ENCODE measurements around the gene AKIP1. TPM values are rescaled to one million over a fixed set of nuclear protein-coding genes. Genes with fewer than 3 reads are reported as not detected.
"Not testable (repeated sequence)": the region's sequence is repeated elsewhere in the genome, so short reads cannot be mapped to it uniquely, and the experiment has no call there.

Gene AKIP1
- total RNA-seq, 1 donor from 2014 or later, result 15.7 TPM

- H3K27ac Mint-ChIP-seq, result peak overlapping the region; percentile 92
- peak overlapping the region; percentile 91 for H3K4me3 Mint-ChIP-seq (ENCODE audit: low read depth)
- H3K36me3 Mint-ChIP-seq (ENCODE audit: insufficient read depth), result no peaks in the 10 kb centered on the region
- peaks cover 19% of the 10 kb centered on the region for H3K4me1 Mint-ChIP-seq (ENCODE audit: low read depth)
- H3K27me3 Mint-ChIP-seq, result peaks cover 6% of the 10 kb centered on the region
- H3K9me3 Mint-ChIP-seq (ENCODE audit: low read depth), result no peaks in the 10 kb centered on the region
- DNase-seq (ENCODE audit: low spot score, unreplicated experiment), result peak; percentile 38
- TF ChIP-seq CTCF (IDR thresholded peaks at IDR 0.05; ENCODE audit: unreplicated experiment), result no peak
Measured at GRCh38 chr11:8870411-8871170, 40.4 kb upstream of the AKIP1 start.

GRCh38 chr11:8871171-8871775 is 39.7 kb upstream of the AKIP1 start:
- Mint-ChIP-seq H3K4me1 (ENCODE audit: low read depth) (peaks cover 19% of the 10 kb centered on the region), H3K36me3 (ENCODE audit: insufficient read depth) (no peaks in the 10 kb centered on the region), H3K9me3 (ENCODE audit: low read depth) (no peaks in the 10 kb centered on the region), H3K4me3 (ENCODE audit: low read depth) (peak overlapping the region; percentile 82), H3K27ac (peak overlapping the region; percentile 88), H3K27me3 (peaks cover 6% of the 10 kb centered on the region)
- no peak for DNase-seq (ENCODE audit: low spot score, unreplicated experiment)
- no peak for TF ChIP-seq CTCF (IDR thresholded peaks at IDR 0.05; ENCODE audit: unreplicated experiment)

GRCh38 chr11:8871962-8872361 is 39.0 kb upstream of the AKIP1 start:
- H3K4me1 Mint-ChIP-seq (ENCODE audit: low read depth), result peaks cover 19% of the 10 kb centered on the region

GRCh38 chr11:8873741-8874405 is 37.1 kb upstream of the AKIP1 start:
- Mint-ChIP-seq H3K4me1 (ENCODE audit: low read depth) (peaks cover 11% of the 10 kb centered on the region), H3K36me3 (ENCODE audit: insufficient read depth) (no peaks in the 10 kb centered on the region), H3K4me3 (ENCODE audit: low read depth) (no peak overlapping the region), H3K27me3 (peaks cover 6% of the 10 kb centered on the region), H3K9me3 (ENCODE audit: low read depth) (no peaks in the 10 kb centered on the region), H3K27ac (no peak overlapping the region)
- no peak for TF ChIP-seq CTCF (IDR thresholded peaks at IDR 0.05; ENCODE audit: unreplicated experiment)
- no peak for DNase-seq (ENCODE audit: low spot score, unreplicated experiment)

More at GRCh38 chr11:8871962-8872361, 39.0 kb upstream of the AKIP1 start:
- TF ChIP-seq CTCF (IDR thresholded peaks at IDR 0.05; ENCODE audit: unreplicated experiment), result no peak
- Mint-ChIP-seq H3K27ac (peak overlapping the region; percentile 88), H3K27me3 (peaks cover 6% of the 10 kb centered on the region), H3K9me3 (ENCODE audit: low read depth) (no peaks in the 10 kb centered on the region), H3K36me3 (ENCODE audit: insufficient read depth) (no peaks in the 10 kb centered on the region), H3K4me3 (ENCODE audit: low read depth) (peak overlapping the region; percentile 82)
- no peak for DNase-seq (ENCODE audit: low spot score, unreplicated experiment)

GRCh38 chr11:8878771-8879170 is 32.2 kb upstream of the AKIP1 start:
- Mint-ChIP-seq H3K27me3 (peaks cover 6% of the 10 kb centered on the region), H3K4me1 (ENCODE audit: low read depth) (no peaks in the 10 kb centered on the region), H3K4me3 (ENCODE audit: low read depth) (no peak overlapping the region), H3K27ac (no peak overlapping the region), H3K9me3 (ENCODE audit: low read depth) (no peaks in the 10 kb centered on the region), H3K36me3 (ENCODE audit: insufficient read depth) (no peaks in the 10 kb centered on the region)
- no peak for TF ChIP-seq CTCF (IDR thresholded peaks at IDR 0.05; ENCODE audit: unreplicated experiment)
- DNase-seq (ENCODE audit: low spot score, unreplicated experiment), result no peak

- not testable (repeated sequence) for H3K4me1 Mint-ChIP-seq (ENCODE audit: low read depth)
Measured at GRCh38 chr11:8881585-8881984, 29.4 kb upstream of the AKIP1 start.

More at GRCh38 chr11:8881585-8881984, 29.4 kb upstream of the AKIP1 start:
- H3K4me3 Mint-ChIP-seq (ENCODE audit: low read depth); H3K27ac Mint-ChIP-seq; H3K36me3 Mint-ChIP-seq (ENCODE audit: insufficient read depth); H3K9me3 Mint-ChIP-seq (ENCODE audit: low read depth); DNase-seq (ENCODE audit: low spot score, unreplicated experiment); H3K27me3 Mint-ChIP-seq: not testable (repeated sequence)
